ENCODE results near the gene OSTC.

OSTC gene

DNA sequence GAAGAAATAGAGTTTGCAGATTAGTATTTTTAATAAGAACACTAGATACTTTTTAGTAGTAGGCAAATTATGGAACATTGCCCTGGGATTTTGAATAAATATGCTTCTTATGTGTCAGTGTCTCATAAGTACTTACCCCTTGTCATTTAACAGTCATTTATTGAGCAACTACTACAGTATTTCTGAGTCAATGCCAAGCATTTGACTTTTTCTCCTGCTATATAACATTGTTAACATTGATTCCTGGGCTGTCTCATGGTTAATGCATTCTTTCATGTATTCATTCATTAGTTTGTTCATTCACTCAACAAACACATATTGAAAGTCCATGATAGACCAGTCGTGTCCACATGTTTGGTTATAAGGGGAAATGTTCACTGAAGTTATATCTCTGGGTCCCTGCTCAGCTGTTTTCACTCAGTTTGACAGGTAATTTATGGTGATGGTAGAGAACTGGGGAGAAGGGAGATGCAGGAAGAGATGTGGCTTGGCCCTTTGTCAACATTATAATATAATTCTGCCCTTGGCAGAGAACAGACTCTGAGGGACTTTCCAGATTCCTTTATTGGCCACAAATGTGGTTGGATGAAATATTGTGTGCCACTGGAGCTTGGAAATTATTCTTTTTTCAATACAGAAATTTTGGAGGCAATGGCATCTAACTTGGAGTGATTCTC is 49.8 kb downstream of the OSTC start:
- H3K9me3 ChIP-seq (ENCODE audit: low read length), result no peaks in the 10 kb centered on the region
- H3K27me3 ChIP-seq (ENCODE audit: insufficient read depth, low read length), result no peaks in the 10 kb centered on the region
- H3F3A ChIP-seq (ENCODE audit: insufficient read depth, low read length), result no peaks in the 10 kb centered on the region
- TF ChIP-seq, protein P1, sequence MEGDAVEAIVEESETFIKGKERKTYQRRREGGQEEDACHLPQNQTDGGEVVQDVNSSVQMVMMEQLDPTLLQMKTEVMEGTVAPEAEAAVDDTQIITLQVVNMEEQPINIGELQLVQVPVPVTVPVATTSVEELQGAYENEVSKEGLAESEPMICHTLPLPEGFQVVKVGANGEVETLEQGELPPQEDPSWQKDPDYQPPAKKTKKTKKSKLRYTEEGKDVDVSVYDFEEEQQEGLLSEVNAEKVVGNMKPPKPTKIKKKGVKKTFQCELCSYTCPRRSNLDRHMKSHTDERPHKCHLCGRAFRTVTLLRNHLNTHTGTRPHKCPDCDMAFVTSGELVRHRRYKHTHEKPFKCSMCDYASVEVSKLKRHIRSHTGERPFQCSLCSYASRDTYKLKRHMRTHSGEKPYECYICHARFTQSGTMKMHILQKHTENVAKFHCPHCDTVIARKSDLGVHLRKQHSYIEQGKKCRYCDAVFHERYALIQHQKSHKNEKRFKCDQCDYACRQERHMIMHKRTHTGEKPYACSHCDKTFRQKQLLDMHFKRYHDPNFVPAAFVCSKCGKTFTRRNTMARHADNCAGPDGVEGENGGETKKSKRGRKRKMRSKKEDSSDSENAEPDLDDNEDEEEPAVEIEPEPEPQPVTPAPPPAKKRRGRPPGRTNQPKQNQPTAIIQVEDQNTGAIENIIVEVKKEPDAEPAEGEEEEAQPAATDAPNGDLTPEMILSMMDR (IDR thresholded peaks at IDR 0.05; ENCODE audit: low read length), result no peak
- TF ChIP-seq EZH2 (IDR thresholded peaks at IDR 0.05; ENCODE audit: borderline replicate concordance, low read length), result no peak
- no peak overlapping the region for H3K4me3 ChIP-seq (ENCODE audit: low read depth, low read length, poor library complexity, severe bottlenecking)
- no peak overlapping the region for H3K4me2 ChIP-seq (ENCODE audit: low read length)
- no peaks in the 10 kb centered on the region for H3K36me3 ChIP-seq (ENCODE audit: insufficient read depth, low read length)
- no peak overlapping the region for H2AFZ ChIP-seq (ENCODE audit: low read length)
- no peaks in the 10 kb centered on the region for H3K79me2 ChIP-seq (ENCODE audit: insufficient read depth, low read length)
- no peaks in the 10 kb centered on the region for H3K4me1 ChIP-seq (ENCODE audit: insufficient read depth, low read length, severe bottlenecking)
- no peaks in the 10 kb centered on the region for H4K20me1 ChIP-seq (ENCODE audit: insufficient read depth, low read length)
- no peaks in the 10 kb centered on the region for H3K9me2 ChIP-seq (ENCODE audit: low read depth, low read length)
- no peak overlapping the region for H3K27ac ChIP-seq (ENCODE audit: low read depth, low read length, poor library complexity, severe bottlenecking)
- no peak overlapping the region for H3K9ac ChIP-seq (ENCODE audit: low read length)

- no peaks in the 10 kb centered on the region for H3K27me3 ChIP-seq (ENCODE audit: insufficient read depth, low read length)
- H3K27ac ChIP-seq (ENCODE audit: low read depth, low read length, poor library complexity, severe bottlenecking), result no peak overlapping the region
- H3K4me3 ChIP-seq (ENCODE audit: low read depth, low read length, poor library complexity, severe bottlenecking), result no peak overlapping the region
- H3K4me2 ChIP-seq (ENCODE audit: low read length), result no peak overlapping the region
- no peaks in the 10 kb centered on the region for H3K36me3 ChIP-seq (ENCODE audit: insufficient read depth, low read length)
- no peak for TF ChIP-seq EZH2 (IDR thresholded peaks at IDR 0.05; ENCODE audit: borderline replicate concordance, low read length)
- TF ChIP-seq, protein P1 (IDR thresholded peaks at IDR 0.05; ENCODE audit: low read length), result no peak
- H3K9me3 ChIP-seq (ENCODE audit: low read length), result no peaks in the 10 kb centered on the region
- H3K79me2 ChIP-seq (ENCODE audit: insufficient read depth, low read length), result no peaks in the 10 kb centered on the region
- H3F3A ChIP-seq (ENCODE audit: insufficient read depth, low read length), result no peaks in the 10 kb centered on the region
- H4K20me1 ChIP-seq (ENCODE audit: insufficient read depth, low read length), result no peaks in the 10 kb centered on the region
- H3K4me1 ChIP-seq (ENCODE audit: insufficient read depth, low read length, severe bottlenecking), result no peaks in the 10 kb centered on the region
- no peaks in the 10 kb centered on the region for H3K9me2 ChIP-seq (ENCODE audit: low read depth, low read length)
- H3K9ac ChIP-seq (ENCODE audit: low read length), result no peak overlapping the region
- H2AFZ ChIP-seq (ENCODE audit: low read length), result no peak overlapping the region
Measured at GRCh38 chr4:108702960-108703359, 52.6 kb downstream of the OSTC start.

DNA sequence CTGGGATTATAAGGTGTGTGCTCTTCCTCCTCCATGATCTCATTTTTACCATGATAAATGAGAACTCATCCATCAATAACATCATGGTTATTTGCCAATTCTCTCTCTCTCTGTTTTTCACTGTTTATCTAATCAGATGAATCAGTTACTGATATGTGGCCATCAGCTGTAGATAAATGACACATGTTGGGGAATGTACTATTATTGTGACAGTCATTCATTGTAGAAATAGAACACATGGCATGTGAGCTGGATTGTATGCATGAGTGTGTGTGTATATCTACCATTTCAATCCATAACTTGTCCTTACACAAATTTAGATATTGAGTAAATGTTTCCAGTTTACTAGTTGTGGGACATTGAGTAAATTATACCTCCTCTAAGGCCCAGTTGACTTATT is 53.0 kb downstream of the OSTC start:
- Histone ChIP-seq H3K4me3 (ENCODE audit: low read depth, low read length, poor library complexity, severe bottlenecking) (no peak overlapping the region), H2AFZ (ENCODE audit: low read length) (no peak overlapping the region)

More for the DNA sequence above, 53.0 kb downstream of the OSTC start:
- no peak overlapping the region for H3K9ac ChIP-seq (ENCODE audit: low read length)
- H3F3A ChIP-seq (ENCODE audit: insufficient read depth, low read length), result no peaks in the 10 kb centered on the region
- no peaks in the 10 kb centered on the region for H3K9me3 ChIP-seq (ENCODE audit: low read length)
- no peak for TF ChIP-seq EZH2 (IDR thresholded peaks at IDR 0.05; ENCODE audit: borderline replicate concordance, low read length)
- TF ChIP-seq, protein P1 (IDR thresholded peaks at IDR 0.05; ENCODE audit: low read length), result no peak
- H3K27ac ChIP-seq (ENCODE audit: low read depth, low read length, poor library complexity, severe bottlenecking), result no peak overlapping the region
- no peaks in the 10 kb centered on the region for H3K9me2 ChIP-seq (ENCODE audit: low read depth, low read length)
- H3K27me3 ChIP-seq (ENCODE audit: insufficient read depth, low read length), result no peaks in the 10 kb centered on the region
- H3K79me2 ChIP-seq (ENCODE audit: insufficient read depth, low read length), result no peaks in the 10 kb centered on the region
- no peak overlapping the region for H3K4me2 ChIP-seq (ENCODE audit: low read length)
- no peaks in the 10 kb centered on the region for H3K36me3 ChIP-seq (ENCODE audit: insufficient read depth, low read length)
- H4K20me1 ChIP-seq (ENCODE audit: insufficient read depth, low read length), result no peaks in the 10 kb centered on the region
- H3K4me1 ChIP-seq (ENCODE audit: insufficient read depth, low read length, severe bottlenecking), result no peaks in the 10 kb centered on the region

Data from OCI-LY1 (cell line).